Vagina (tissue), 2 donors: ENCODE measurements around the gene ECHDC3. TPM values are rescaled to one million over a fixed set of nuclear protein-coding genes. Genes with fewer than 3 reads are reported as not detected.

Experiments used
- DNase-seq, 2 donors: peaks; one replicate each; pipeline ENCODE4 v3.0.0-alpha.2; 2017; ENCODE audit errors: extremely low spot score in 2 of 2
- H3K27ac ChIP-seq: fragments of 200-600 bp; sonication (generic); one replicate; pipeline ENCODE4 v1.5.1; 2019
- H3K27me3 ChIP-seq: fragments of 200-600 bp; sonication (generic); one replicate; pipeline ENCODE4 v1.5.1; 2019
- H3K36me3 ChIP-seq, 2 donors: fragments of 200-600 bp; sonication (generic); one replicate each; pipeline ENCODE4 v1.5.1; 2017 to 2019
- H3K4me1 ChIP-seq: fragments of 200-600 bp; sonication (generic); one replicate; pipeline ENCODE4 v1.5.1; 2019
- H3K4me3 ChIP-seq, 2 donors: fragments of 200-600 bp; sonication (generic); 1 replicate in 1 of 2; 2 replicates in 1 of 2; pipeline ENCODE4 v1.5.1; 2016 to 2019
- H3K9me3 ChIP-seq: fragments of 200-600 bp; sonication (generic); one replicate; pipeline ENCODE4 v1.5.1; 2019
- POLR2A ChIP-seq, 2 donors: fragments of 450-650 bp; IDR thresholded peaks; one replicate each; pipeline ENCODE4 v1.6.1; 2017; ENCODE audit warnings: antibody characterized with exemption in 2 of 2, mild to moderate bottlenecking in 2 of 2, moderate library complexity in 2 of 2
- POLR2AphosphoS5 ChIP-seq, 2 donors: sonication (generic); formaldehyde crosslinking; IDR thresholded peaks; one replicate each; pipeline ENCODE4 v1.9.0; 2017; ENCODE audit warnings: antibody characterized with exemption in 2 of 2, mild to moderate bottlenecking in 2 of 2, low read depth in 1 of 2; ENCODE audit not compliant: insufficient read depth in 1 of 2
- intact Hi-C: fragments of 100-400 bp; cut with DNase I; formaldehyde crosslinking; loops from one replicate; pipeline ENCODE4 v1.15.1; 2023
- total RNA-seq: library from RNA; depleted of rRNA; stranded (reverse); fragments of >200 nt; gene quantifications from one replicate; pipeline ENCODE4 v1.2.3, GENCODE V29; 2016
- TF ChIP-seq, protein P1 (sequence below), 3 experiments: fragments of 450-650 bp in 2 of 3; fragments of 200-600 bp in 1 of 3; sonication (generic) in 1 of 3; IDR thresholded peaks; one replicate each; pipeline ENCODE4 v1.5.1; 2017 to 2019; ENCODE audit warnings: antibody characterized with exemption in 3 of 3, mild to moderate bottlenecking in 2 of 3, moderate library complexity in 2 of 3

ECHDC3 gene
- total RNA-seq, 1 donor from 2014 or later = 44.2 TPM

DNA sequence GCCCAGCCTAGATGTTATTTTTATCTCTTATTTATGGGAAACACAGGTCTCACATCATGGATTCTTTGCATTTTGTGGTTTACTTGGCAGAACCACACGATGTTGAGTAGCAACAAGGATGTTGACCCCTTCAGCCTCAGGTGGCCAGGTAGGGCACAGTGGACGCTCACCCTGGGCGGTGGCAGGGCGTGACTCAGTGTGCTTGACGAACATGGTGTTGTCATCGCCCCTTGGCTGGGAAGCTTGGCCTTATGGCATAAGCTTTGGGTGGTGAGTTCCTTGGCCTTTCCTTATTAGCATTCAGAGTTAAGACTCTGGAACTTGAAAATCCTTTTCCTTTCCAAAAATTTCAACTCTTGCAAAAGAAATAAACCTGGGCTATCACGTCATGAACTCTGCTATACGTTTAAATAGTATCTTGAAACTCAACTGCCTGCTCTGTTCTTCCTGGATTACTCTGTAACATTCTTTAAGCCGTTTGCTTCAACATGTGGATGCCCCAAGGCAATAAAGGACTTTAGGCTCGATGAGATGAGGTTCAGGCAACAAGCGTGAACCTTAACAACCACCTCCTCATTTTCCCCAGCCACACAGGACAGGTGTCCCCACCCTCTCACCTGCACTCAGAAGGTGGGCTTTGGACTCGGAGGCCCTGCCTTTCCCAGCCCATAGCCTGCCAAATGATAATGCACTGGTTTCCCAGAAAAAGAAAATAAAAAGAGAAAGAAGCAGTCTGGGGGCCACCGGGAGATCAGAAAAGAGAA, 22.5 kb upstream of the ECHDC3 start:
- H3K27me3 ChIP-seq = no peaks in the 10 kb centered on the region
- TF ChIP-seq POLR2A (IDR thresholded peaks at IDR 0.05) (no peak), POLR2AphosphoS5 (IDR thresholded peaks at IDR 0.05; ENCODE audit: insufficient read depth in 1 of 2, low read depth in 1 of 2) (no peak)
- TF ChIP-seq, protein P1, sequence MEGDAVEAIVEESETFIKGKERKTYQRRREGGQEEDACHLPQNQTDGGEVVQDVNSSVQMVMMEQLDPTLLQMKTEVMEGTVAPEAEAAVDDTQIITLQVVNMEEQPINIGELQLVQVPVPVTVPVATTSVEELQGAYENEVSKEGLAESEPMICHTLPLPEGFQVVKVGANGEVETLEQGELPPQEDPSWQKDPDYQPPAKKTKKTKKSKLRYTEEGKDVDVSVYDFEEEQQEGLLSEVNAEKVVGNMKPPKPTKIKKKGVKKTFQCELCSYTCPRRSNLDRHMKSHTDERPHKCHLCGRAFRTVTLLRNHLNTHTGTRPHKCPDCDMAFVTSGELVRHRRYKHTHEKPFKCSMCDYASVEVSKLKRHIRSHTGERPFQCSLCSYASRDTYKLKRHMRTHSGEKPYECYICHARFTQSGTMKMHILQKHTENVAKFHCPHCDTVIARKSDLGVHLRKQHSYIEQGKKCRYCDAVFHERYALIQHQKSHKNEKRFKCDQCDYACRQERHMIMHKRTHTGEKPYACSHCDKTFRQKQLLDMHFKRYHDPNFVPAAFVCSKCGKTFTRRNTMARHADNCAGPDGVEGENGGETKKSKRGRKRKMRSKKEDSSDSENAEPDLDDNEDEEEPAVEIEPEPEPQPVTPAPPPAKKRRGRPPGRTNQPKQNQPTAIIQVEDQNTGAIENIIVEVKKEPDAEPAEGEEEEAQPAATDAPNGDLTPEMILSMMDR (IDR thresholded peaks at IDR 0.05) = no peak
- H3K4me1 ChIP-seq = peaks cover 9% of the 10 kb centered on the region
- DNase-seq = no peak
- no peaks in the 10 kb centered on the region for H3K36me3 ChIP-seq
- intact Hi-C loops = loop anchor here (10.0 kb wide), 1 partner anchor 205 kb away; no protein-coding TSS in a partner anchor
- no peaks in the 10 kb centered on the region for H3K9me3 ChIP-seq
- H3K4me3 ChIP-seq = no peak overlapping the region
- H3K27ac ChIP-seq = no peak overlapping the region

DNA sequence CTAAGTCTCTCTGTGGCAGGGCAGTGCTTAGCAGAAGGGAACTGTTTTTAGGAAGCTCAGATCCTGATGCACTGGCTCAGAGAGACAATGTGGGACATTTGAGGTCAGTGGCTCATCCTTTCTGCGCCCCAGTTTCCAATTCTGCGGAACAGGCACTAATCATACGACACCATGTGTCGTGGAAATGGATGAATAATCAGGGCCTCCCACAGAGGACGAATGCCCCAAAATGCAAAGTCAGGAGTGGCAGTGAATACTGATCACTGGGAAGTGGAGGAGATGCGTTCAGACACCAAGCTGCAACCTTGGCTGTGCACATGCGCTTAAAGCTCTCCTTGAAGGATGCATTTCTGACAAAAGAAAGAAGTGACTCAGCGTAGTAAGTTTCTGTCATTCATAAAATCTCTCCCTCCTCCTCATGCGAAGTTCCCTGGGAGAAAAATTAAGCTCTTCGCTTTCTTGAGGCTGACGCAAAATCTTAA, 21.9 kb upstream of the ECHDC3 start:
- DNase-seq = no peak
- Histone ChIP-seq H3K4me3 (no peak overlapping the region), H3K27me3 (no peaks in the 10 kb centered on the region), H3K27ac (no peak overlapping the region), H3K36me3 (no peaks in the 10 kb centered on the region), H3K4me1 (peaks cover 9% of the 10 kb centered on the region), H3K9me3 (no peaks in the 10 kb centered on the region)
- intact Hi-C loops = loop anchor here (10.0 kb wide), 1 partner anchor 206 kb away; no protein-coding TSS in a partner anchor
- TF ChIP-seq POLR2A (IDR thresholded peaks at IDR 0.05) = no peak
- no peak for TF ChIP-seq POLR2AphosphoS5 (IDR thresholded peaks at IDR 0.05; ENCODE audit: insufficient read depth in 1 of 2, low read depth in 1 of 2)
- TF ChIP-seq, protein P1 (IDR thresholded peaks at IDR 0.05) = no peak

DNA sequence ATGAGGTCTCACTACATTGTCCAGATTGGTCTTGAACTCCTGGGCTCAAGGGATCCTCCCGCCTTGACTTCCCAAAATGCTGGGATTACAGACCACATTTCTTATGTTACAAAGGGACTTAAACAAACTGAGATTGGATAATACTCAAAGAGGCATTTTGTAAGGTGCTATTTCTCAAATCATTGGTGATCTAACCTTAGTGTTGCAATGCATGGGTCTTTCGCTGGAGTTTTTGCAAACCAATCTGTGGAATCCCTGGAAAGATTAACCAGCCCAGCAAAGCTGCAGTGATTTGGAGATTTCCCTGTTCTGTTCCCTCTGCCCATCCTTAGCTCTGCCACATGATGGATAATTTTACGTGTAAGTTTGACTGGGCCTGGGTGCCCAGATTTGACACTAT, 20.4 kb upstream of the ECHDC3 start:
- no peak overlapping the region for H3K27ac ChIP-seq
- no peak overlapping the region for H3K4me3 ChIP-seq
- H3K27me3 ChIP-seq = no peaks in the 10 kb centered on the region
- TF ChIP-seq POLR2AphosphoS5 (IDR thresholded peaks at IDR 0.05; ENCODE audit: insufficient read depth in 1 of 2, low read depth in 1 of 2) (no peak), POLR2A (IDR thresholded peaks at IDR 0.05) (no peak)
- TF ChIP-seq, protein P1 (IDR thresholded peaks at IDR 0.05) = no peak
- intact Hi-C loops = loop anchor here (10.0 kb wide), 1 partner anchor 207 kb away; no protein-coding TSS in a partner anchor
- H3K9me3 ChIP-seq = no peaks in the 10 kb centered on the region
- H3K4me1 ChIP-seq = no peaks in the 10 kb centered on the region
- DNase-seq = no peak
- H3K36me3 ChIP-seq = no peaks in the 10 kb centered on the region

DNA sequence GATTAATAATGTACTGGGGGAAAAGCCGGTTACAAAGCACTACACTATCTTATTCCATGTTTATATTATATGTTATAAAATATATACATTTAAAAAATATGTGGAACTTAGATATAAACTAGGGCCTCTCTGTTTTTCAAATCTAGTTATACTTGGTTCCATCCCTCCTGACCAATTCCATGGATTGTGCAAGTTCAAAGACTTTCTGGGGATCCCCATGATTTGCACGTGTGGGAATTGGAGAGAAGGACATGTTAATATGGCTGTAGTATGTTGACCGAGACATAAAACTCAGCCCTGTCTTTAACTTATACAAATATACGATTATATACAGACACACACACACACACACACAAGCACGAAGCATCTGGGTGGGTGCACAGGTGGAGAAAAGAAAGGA, 18.8 kb upstream of the ECHDC3 start:
- TF ChIP-seq, protein P1 (IDR thresholded peaks at IDR 0.05) = no peak
- TF ChIP-seq POLR2A (IDR thresholded peaks at IDR 0.05) (no peak), POLR2AphosphoS5 (IDR thresholded peaks at IDR 0.05; ENCODE audit: insufficient read depth in 1 of 2, low read depth in 1 of 2) (no peak)
- intact Hi-C loops = loop anchor here (10.0 kb wide), 1 partner anchor 209 kb away; no protein-coding TSS in a partner anchor
- Histone ChIP-seq H3K4me3 (no peak overlapping the region), H3K36me3 (no peaks in the 10 kb centered on the region), H3K27ac (no peak overlapping the region), H3K4me1 (no peaks in the 10 kb centered on the region), H3K27me3 (no peaks in the 10 kb centered on the region), H3K9me3 (no peaks in the 10 kb centered on the region)
- DNase-seq = no peak
